Measurements from ENCODE around the gene KIRREL1. TPM values are rescaled to one million over a fixed set of nuclear protein-coding genes. Genes with fewer than 3 reads are reported as not detected.

The KIRREL1 gene
- total RNA-seq, 4 donors from 2014 or later, result 37.4 to 77.1 (median 54.6) TPM

- Histone ChIP-seq H3K27me3 (peaks cover 0 to 48% (median 0%) of the 10 kb centered on the region in 4 donors), H3K27ac (replicated peaks in 1 of 4) (no peak overlapping the region), H3K4me3 (no peak overlapping the region), H3K4me1 (peaks cover 0 to 8% (median 0%) of the 10 kb centered on the region in 4 donors), H3K36me3 (no peaks in the 10 kb centered on the region), H3K9me3 (no peaks in the 10 kb centered on the region)
- TF ChIP-seq POLR2AphosphoS5 (IDR thresholded peaks at IDR 0.05) (no peak), EP300 (IDR thresholded peaks at IDR 0.05) (no peak), POLR2A (IDR thresholded peaks at IDR 0.05; ENCODE audit: low read depth) (no peak), CTCF (IDR thresholded peaks at IDR 0.05) (no peak)
- intact Hi-C loops (cut with DNase I), result no loop called here
- DNase-seq (ENCODE audit: extremely low spot score), result no peak
- 48% methylated on average over 6 of the region's 6 CpGs for WGBS
Observed at GRCh38 chr1:158102881-158103674, 109.6 kb downstream of the KIRREL1 start.

DNA sequence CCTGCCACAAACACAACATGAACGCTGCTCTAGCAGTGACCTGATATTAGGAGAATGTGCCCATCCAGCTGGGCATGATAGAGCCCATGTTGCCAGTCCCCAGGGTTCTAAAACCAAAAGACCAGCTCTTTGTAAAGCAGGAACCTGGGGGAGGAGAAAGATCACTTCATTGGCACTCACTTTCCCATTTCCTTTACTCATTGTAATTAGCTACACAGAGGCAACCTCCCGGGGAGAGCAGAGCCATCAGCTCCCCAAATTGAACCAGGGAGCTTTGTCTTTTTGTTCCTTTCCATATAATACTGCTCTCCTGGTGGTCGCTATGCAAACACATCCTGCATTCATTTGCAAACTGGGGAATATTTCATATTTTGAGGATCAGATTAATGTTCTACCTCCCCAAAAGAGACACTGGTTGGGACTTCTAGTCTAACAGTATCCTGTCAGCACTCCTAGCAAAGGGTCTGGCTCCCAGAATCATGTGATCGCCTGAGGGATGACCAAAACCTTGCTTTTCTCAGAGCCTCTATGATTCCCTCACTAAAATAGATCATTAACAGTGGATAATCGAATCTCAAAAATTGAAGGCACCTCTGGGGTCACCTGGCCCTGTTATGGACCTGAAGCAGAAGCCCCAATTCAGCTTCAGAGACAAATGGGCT is 110.5 kb downstream of the KIRREL1 start:
- Histone ChIP-seq H3K4me3 (no peak overlapping the region), H3K36me3 (no peaks in the 10 kb centered on the region), H3K27me3 (peaks cover 0 to 50% (median 0%) of the 10 kb centered on the region in 4 donors), H3K4me1 (peaks cover 0 to 8% (median 0%) of the 10 kb centered on the region in 4 donors), H3K9me3 (no peaks in the 10 kb centered on the region), H3K27ac (replicated peaks in 1 of 4) (no peak overlapping the region)
- no peak for DNase-seq (ENCODE audit: extremely low spot score)
- 60% methylated on average over 5 of the region's 5 CpGs for WGBS
- TF ChIP-seq EP300 (IDR thresholded peaks at IDR 0.05) (no peak), CTCF (IDR thresholded peaks at IDR 0.05) (no peak), POLR2A (IDR thresholded peaks at IDR 0.05; ENCODE audit: low read depth) (no peak)
- intact Hi-C loops (cut with DNase I), result no loop called here

DNA sequence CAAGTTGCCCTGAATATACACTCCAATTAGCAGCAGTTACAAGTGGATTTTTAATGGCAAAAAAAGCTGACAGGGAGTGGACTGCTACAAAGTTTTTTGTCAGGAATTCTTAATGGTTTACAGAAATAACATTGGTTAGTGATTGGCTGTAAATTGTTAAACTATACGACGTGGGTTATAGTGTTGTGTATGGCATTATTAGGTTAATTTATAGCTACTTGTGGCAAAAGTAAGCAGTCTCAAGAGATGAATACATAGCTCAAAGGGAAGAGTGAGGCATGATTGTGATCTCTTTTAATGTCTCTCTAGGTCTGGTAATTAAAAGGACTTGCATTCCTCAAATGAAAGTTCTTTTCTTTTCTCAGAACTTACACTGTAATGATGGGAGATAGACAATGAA is 111.4 kb downstream of the KIRREL1 start:
- no peaks in the 10 kb centered on the region for H3K36me3 ChIP-seq
- TF ChIP-seq POLR2AphosphoS5 (IDR thresholded peaks at IDR 0.05) (no peak), EP300 (IDR thresholded peaks at IDR 0.05) (no peak), POLR2A (IDR thresholded peaks at IDR 0.05; ENCODE audit: low read depth) (no peak), CTCF (IDR thresholded peaks at IDR 0.05) (no peak)
- peaks cover 0 to 8% (median 0%) of the 10 kb centered on the region in 4 donors for H3K4me1 ChIP-seq
- no peak overlapping the region for H3K4me3 ChIP-seq
- no peak for DNase-seq (ENCODE audit: extremely low spot score)
- intact Hi-C loops (cut with DNase I), result no loop called here
- H3K27ac ChIP-seq (replicated peaks in 1 of 4), result no peak overlapping the region
- peaks cover 0 to 57% (median 0%) of the 10 kb centered on the region in 4 donors for H3K27me3 ChIP-seq
- no peaks in the 10 kb centered on the region for H3K9me3 ChIP-seq
- WGBS, result 56% methylated on average over 2 of the region's 2 CpGs

DNA sequence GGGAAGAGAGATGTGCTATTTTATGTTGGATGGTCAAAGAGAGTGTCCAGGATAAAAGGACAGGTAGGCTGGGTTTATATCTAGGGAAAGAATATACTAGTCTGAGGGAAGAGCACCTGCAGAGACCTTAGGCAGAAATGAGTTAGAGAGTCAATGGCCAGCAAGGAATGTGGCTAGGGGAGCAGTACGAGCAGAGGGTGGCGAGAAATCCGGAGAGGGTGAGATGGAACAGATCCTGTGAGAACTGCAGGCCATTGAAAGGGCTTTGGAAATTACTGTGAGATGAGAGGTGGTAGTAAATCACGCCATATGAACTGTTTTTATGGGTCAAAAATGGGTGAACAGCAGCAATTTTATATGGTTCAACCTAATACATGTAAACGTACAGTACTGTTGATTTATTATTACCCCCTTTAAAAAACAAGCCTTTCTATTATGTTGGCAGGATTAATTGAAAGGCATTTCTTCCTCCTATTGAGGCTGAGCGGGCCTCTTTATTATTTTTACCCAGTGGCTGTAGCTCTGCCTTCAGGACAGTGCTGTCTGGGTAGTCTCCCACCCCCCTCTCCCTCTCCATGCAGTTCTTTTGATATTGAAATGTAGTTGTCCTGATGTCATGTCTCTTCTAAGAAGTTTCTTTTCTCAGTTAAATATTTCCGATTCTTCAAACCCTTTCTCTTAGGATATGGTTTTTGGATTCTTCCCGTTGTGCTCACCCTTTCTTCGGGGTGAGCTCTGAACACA is 112.1 kb downstream of the KIRREL1 start:
- Histone ChIP-seq H3K9me3 (no peaks in the 10 kb centered on the region), H3K36me3 (no peaks in the 10 kb centered on the region), H3K4me3 (no peak overlapping the region), H3K27me3 (peaks cover 0 to 57% (median 0%) of the 10 kb centered on the region in 4 donors), H3K4me1 (peaks cover 0 to 8% (median 0%) of the 10 kb centered on the region in 4 donors), H3K27ac (replicated peaks in 1 of 4) (no peak overlapping the region)
- intact Hi-C loops (cut with DNase I), result no loop called here
- DNase-seq (ENCODE audit: extremely low spot score), result no peak
- no peak for TF ChIP-seq CTCF (IDR thresholded peaks at IDR 0.05)
- TF ChIP-seq POLR2A (IDR thresholded peaks at IDR 0.05; ENCODE audit: low read depth), result no peak
- TF ChIP-seq POLR2AphosphoS5 (IDR thresholded peaks at IDR 0.05), result no peak
- TF ChIP-seq EP300 (IDR thresholded peaks at IDR 0.05), result no peak
- WGBS, result 65% methylated on average over 9 of the region's 9 CpGs

All from esophagus muscularis mucosa (tissue), 4 donors.